LNCAP (cell line): ENCODE results near the gene SSPN.

Experiments used
- CTCF ChIP-seq: fragments of 450-650 bp; IDR thresholded peaks from 2 replicates; pipeline ENCODE4 v1.5.1; 2017; ENCODE audit warnings: mild to moderate bottlenecking

SSPN gene

GRCh38 chr12:26271889-26272492 is 76.6 kb downstream of the SSPN start:
- TF ChIP-seq CTCF, result no peak

DNA sequence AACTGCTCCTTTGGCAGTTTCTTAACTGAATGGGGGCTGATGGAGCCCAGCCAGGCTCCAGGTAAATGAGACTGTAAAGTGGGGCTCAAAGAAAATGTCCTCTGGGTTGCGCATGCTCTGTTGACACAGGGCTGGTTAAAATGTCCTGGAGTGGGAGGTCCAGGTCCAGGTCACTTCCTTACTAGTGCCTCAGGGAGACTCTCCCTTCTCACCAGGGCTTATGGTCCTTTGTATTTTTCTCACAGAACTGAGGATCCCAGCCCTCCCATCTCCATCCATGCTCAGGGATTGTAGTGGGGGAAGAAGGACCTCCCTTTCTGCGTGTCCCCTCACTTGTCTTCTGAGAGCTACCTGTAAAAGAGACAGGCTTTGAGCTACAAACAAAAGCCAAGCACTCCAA is 77.5 kb downstream of the SSPN start:
- no peak for TF ChIP-seq CTCF

- no peak for TF ChIP-seq CTCF
Observed at GRCh38 chr12:26273811-26274210, 78.4 kb downstream of the SSPN start.

GRCh38 chr12:26274441-26275312 is 79.3 kb downstream of the SSPN start:
- no peak for TF ChIP-seq CTCF

GRCh38 chr12:26275313-26276131 is 80.1 kb downstream of the SSPN start:
- no peak for TF ChIP-seq CTCF

DNA sequence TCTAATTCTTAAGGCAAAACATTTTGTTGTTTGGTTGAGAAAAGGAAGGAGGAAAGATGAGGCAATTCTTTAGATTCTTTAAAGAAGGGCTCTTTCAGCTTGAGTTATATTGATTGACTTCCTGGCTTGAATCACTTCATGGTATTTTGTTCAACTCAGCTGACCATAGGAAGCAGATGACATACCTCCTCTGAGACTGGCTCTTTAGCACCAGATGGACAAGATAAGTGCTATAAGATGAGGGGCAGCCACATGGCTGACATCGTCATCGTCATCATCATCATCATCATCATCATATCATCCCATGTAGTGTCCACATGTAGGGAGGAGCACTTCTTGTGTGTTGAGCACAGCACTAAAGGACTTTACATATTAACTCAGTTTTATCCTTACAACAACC is 81.3 kb downstream of the SSPN start:
- no peak for TF ChIP-seq CTCF

- TF ChIP-seq CTCF, result no peak
Observed at GRCh38 chr12:26277506-26278246, 82.3 kb downstream of the SSPN start.
